Astrocyte (in vitro differentiated cells and primary cell): ENCODE results near the gene CLN3.
"Not testable (repeated sequence)": the region's sequence is repeated elsewhere in the genome, so short reads cannot be mapped to it uniquely, and the experiment has no call there.

ENCODE experiments used
- EZH2 ChIP-seq: IDR thresholded peaks from 2 replicates; pipeline ENCODE4 v1.6.1; 2012; ENCODE audit warnings: mild to moderate bottlenecking, low read length, inconsistent platforms; ENCODE audit not compliant: insufficient read depth
- TF ChIP-seq, protein P1 (sequence below): IDR thresholded peaks from 2 replicates; pipeline ENCODE4 v1.5.1; 2011; ENCODE audit warnings: low read depth, mild to moderate bottlenecking, inconsistent platforms, low read length, moderate library complexity; ENCODE audit not compliant: insufficient read depth

DNA sequence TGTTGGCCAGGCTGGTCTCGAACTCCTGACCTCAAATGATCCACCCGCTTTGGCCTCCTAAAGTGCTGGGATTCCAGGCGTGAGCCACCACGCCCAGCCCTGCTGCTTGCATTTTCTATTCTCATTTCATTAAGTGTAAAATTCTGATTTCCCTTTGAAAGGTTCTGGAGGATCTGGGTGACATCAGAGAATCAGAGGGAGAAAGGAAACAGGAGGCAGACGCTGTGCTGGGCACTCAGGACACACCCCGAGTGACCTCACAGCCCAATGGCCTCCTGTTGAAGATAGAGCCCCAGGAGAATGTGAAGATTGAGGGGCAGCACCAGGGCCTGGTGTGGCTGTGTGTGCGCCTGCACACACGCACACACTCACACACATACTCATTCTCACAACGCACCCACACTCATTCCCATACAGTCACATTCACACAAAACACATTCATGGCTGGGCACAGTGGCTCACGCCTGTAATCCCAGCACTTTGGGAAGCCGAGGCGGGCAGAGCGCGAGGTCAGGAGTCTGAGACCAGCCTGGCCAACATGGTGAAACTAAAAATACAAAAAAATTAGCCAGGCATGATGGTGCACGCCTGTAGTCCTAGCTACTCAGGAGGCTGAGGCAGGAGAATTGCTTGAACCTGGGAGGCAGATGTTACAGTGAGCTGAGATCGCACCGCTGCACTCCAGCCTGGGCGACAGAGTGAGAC is 8.8 kb upstream of the CLN3 start:
- TF ChIP-seq, protein P1, sequence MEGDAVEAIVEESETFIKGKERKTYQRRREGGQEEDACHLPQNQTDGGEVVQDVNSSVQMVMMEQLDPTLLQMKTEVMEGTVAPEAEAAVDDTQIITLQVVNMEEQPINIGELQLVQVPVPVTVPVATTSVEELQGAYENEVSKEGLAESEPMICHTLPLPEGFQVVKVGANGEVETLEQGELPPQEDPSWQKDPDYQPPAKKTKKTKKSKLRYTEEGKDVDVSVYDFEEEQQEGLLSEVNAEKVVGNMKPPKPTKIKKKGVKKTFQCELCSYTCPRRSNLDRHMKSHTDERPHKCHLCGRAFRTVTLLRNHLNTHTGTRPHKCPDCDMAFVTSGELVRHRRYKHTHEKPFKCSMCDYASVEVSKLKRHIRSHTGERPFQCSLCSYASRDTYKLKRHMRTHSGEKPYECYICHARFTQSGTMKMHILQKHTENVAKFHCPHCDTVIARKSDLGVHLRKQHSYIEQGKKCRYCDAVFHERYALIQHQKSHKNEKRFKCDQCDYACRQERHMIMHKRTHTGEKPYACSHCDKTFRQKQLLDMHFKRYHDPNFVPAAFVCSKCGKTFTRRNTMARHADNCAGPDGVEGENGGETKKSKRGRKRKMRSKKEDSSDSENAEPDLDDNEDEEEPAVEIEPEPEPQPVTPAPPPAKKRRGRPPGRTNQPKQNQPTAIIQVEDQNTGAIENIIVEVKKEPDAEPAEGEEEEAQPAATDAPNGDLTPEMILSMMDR, result not testable (repeated sequence)
- not testable (repeated sequence) for TF ChIP-seq EZH2
